GM21786 (cell line): ENCODE data around the gene EIF2S2.
"Not testable (repeated sequence)": the region's sequence is repeated elsewhere in the genome, so short reads cannot be mapped to it uniquely, and the experiment has no call there.

Source experiments
- ATAC-seq: cut with Tn5 transposase; IDR thresholded peaks from one replicate; pipeline ENCODE4 v1.9.1; 2021; ENCODE audit not compliant: unreplicated experiment

The EIF2S2 gene, protein sequence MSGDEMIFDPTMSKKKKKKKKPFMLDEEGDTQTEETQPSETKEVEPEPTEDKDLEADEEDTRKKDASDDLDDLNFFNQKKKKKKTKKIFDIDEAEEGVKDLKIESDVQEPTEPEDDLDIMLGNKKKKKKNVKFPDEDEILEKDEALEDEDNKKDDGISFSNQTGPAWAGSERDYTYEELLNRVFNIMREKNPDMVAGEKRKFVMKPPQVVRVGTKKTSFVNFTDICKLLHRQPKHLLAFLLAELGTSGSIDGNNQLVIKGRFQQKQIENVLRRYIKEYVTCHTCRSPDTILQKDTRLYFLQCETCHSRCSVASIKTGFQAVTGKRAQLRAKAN

DNA sequence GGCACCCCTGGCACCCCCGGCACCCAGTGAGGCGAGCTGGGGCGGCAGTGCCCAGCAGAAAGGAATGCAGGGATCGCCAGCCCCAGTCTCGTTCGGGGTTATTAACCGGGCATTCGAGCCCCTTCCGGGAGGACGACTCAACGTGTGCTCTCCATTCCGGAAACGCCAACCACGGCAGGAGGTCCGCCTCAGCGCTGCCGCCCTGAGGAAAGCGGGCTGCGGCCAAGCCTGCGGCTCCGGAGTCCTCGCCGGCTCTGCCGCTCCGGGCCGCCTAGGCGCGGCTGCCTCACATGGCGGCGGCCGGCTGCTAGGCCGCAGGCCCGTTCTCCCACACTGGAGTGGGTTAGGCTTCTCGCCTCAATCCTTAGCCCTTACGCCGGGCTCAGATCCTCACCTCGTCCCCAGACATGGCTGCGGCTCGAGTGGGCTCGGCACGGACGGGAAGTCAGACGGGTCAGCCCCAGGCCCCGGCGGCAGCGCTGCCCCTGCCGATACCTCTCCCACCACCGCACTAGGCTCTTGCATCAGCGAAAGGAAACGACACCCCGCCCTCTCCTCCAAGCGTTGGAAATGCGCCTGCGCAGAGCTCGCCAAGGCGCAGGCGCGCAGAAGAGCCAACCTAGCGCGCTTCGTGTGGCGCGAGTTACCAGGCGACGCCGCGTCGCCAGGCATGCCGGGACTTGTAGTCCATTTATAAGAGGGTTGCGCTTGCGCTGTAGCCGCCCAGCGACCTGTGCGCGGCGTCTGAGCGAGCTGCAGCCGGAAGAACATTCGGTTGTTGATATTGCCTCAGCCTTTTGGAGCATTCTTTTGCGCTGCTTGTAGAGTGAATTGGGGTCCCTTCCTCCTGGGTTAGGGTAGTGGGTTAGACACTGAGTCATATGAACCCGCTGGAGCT is at the start of gene EIF2S2:
Gene EIF2S2 (minus strand): TSS at position 542 of the 898 bp plus-strand sequence. CDS start 133 bp downstream, at position 409.
- peak; percentile 86 for ATAC-seq

DNA sequence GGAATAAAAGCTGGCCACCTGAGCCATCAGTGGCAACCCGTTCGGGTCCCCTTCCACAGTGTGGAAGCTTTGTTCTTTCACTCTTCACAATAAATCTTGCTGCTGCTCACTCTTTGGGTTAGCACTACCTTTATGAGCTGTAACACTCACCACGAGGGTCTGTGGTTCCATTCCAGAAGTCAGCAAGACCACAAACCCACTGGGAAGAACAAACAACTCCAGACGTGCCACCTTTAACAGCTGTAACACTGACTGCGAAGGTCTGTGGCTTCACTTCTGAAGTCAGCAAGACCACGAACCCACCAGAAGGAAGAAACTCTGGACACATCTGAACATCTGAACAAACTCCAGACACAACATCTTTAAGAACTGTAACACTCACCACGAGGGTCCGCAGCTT is 45.7 kb upstream of the EIF2S2 start:
- not testable (repeated sequence) for ATAC-seq

DNA sequence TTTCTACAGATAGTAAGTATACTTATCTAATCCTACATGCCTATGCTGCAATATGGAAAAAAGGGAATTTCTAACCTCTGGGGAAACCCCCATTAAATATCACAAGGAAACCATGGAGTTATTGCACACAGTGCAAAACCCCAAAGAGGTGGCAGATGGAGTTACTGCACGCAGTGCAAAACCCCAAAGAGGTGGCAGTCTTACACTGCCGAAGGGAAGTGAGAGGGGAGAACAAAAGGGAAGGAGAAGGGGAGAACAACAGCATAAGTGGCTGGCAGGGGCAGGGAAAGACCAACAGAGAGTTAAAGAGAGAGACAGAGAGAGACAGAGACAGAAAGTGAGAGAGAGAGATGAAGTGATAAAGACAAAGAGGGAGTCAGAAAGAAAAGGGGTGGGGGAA is 43.8 kb upstream of the EIF2S2 start:
- no peak for ATAC-seq

DNA sequence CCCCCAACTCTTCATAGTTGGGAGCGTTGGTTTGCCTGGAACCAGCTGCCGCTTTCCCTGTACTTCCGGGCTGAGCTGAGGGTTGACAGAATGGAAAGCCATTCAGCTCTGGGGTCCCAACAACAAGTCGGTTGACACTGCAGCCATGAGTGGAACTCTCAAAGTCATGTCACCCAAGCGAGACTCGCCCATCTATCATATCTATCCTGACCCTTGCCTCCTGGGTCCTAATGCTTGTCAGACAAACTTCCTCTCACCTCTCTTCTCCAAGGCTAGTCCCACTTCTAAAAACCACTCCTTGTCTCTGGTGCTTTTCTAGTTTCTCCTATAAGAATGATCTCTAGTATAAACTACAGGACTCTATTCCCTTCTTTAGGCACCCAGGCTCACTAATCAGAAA is 41.1 kb upstream of the EIF2S2 start:
- not testable (repeated sequence) for ATAC-seq

DNA sequence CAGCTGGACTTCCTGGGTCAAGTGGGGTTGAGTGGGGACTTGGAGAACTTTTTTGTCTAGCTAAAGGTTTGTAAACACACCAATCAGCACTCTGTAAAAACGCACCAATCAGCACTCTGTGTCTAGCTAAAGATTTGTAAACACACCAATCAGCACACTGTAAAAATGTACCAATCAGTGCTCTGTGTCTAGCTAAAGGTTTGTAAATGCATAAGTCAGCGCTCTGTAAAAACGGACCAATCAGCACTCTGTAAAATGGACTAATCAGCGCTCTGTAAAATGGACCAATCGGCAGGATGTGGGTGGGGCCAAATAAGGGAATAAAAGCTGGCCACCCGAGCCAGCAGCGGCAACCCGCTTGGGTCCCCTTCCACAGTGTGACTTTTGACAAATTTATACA is 40.0 kb upstream of the EIF2S2 start:
- not testable (repeated sequence) for ATAC-seq

DNA sequence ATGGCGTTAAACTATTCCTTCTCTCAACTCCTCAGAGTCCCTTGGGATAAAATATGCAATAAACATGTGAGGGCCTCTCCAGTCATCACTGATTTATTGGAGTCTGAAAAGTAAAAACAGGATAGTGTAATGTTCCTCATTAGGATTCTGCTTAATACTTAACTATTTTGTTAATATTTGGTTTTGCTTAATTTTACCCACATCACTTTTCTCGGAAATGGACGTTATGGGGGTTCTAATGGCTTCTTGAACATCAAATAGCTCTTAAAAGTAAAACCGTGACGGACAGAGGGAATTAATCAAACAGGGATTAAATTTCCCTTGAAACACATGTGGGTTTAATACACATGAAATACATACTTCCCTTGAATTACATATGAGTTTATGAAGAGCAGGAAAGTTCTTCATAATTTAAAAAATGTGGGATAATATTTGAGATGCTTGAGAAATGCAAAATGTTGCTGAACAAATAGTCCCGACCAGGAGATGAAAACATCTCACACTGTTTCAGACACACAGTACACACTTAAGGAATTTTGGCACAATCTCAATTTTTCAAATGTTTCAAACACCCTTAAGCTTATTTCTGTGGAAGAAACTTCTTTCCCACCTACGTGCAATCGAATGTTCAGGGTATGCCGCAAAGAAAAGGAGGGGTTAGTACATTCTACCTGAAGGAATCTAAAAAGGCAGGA is 38.4 kb upstream of the EIF2S2 start:
- no peak for ATAC-seq

DNA sequence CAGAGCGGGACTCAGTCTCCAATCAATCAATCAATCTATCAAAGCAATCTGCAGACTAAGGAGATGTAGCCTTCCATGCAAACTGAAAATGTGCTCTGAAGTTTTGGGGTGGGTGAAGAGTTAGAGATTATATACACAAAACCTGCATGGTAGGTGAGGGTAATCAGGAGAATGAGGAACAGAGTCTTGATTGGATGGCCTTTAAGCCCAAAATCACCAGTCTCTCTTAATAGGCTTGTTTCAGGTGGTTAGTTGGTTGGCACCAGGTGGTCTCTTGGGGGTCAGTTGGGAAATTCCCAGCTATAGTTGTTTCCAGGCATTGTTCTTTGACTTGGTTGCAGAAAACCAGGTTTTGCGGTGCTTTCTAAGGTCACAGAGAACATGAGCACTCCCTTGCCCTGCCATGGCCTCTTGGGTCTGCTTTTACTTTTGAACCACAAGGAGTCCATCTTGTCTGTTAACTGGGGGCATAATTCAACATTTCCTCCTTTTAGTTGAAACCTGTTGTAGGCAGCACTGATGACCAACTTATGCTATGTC is 33.3 kb upstream of the EIF2S2 start:
- ATAC-seq = no peak

DNA sequence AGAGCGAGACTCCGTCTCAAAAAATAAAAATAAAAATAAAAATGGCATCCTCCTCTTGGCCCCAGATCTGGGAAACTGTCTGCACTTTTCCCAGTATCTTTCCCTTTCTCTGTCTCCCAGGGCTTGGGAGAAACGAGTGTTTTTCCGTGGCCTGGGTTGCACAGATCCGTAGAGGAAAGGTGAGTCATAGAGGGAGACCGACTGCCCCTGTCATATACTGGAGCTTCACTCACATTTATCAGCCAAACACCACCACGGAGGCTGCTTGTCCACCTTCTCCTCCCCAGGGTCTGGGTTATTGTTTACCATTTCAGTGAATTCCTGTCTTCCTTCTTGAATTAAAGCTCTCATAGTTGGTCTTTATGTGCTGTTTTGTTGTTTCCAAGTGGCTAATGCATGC is 31.9 kb upstream of the EIF2S2 start:
- ATAC-seq = no peak

DNA sequence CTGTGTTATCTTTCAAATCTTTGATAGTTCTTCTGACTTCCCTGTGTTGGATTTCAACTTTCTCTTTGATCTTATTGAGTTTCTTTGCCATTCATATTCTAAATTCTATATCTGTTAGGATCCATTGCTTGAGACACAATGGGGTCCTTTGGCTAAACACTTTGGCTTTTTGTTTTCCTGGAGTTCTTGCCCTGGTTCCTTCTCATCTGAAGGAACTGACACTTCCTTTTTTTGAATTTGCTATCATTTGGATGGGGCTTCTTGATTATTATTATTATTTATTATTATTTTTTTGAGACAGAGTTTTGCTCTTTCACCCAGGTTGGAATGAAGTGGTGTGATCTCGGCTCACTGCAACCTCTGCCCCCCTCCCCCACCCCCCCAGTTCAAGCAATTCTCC is 30.1 kb upstream of the EIF2S2 start:
- ATAC-seq = no peak

DNA sequence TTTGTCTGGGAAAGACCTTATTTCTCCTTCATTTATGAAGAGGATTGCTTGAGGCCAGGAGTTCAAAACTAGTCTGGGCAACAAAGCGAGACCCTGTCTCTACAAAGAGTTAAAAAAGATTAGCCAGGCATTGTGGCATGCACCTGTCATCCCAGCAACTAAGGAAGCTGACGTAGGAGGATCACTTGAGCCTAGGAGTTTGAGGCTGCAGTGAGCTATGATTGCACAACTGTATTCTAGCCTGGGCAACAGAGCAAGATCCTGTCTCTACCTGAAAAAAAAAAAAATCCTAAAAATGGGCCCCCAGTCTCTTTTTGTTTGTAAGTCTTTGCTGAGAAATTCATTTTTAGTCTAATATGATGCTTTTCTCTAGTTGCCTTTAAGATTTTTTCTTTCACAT is 29.2 kb upstream of the EIF2S2 start:
- ATAC-seq = no peak

DNA sequence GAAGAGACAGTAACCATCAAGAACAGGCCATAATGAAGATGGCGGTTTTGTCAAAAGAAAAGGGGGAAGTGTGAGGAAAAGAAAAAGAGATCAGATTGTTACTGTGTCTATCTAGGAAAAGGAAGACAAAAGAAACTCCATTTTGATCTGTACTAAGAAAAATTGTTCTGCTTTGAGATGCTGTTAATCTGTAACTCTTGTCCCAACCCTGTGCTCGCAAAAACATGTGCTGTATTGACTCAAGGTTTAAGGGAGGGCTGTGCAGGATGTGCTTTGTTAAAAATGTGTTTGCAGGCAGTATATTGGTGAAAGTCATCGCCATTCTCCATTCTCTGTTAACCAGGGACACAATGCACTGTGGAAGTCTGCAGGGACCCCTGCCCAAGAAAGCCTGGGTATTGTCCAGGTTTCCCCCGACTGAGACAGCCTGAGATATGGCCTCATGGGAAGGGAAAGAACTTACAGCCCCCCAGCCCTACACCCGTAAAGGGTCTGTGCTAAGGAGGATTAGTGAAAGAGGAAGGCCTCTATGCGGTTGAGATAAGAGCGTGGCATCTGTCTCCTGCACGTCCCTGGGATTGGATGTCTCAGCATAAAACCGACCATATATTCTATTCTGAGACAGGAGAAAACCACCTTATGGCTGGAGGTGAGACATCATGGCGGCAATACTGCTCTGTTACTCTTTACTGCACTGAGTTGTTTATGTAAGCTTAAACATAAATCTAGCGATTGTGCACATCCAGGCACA is 23.7 kb upstream of the EIF2S2 start:
- ATAC-seq = not testable (repeated sequence)

DNA sequence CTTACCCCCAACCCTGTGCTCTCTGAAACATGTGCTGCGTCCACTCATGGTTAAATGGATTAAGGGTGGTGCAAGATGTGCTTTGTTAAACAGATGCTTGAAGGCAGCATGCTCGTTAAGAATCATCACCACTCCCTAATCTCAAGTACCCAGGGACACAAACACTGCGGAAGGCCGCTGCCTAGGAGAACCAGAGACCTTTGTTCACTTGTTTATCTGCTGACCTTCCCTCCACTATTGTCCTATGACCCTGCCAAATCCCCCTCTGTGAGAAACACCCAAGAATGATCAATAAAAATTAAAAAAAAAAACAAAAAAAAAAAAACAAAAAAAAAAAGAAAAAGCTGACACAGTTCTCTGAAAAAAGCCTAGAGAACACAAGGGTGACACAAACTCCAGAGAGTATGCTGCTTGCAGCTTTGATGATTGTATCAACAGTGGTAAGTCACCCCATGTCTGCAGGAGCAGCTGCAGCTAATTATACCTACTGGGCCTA is 21.4 kb upstream of the EIF2S2 start:
- ATAC-seq = not testable (repeated sequence)

DNA sequence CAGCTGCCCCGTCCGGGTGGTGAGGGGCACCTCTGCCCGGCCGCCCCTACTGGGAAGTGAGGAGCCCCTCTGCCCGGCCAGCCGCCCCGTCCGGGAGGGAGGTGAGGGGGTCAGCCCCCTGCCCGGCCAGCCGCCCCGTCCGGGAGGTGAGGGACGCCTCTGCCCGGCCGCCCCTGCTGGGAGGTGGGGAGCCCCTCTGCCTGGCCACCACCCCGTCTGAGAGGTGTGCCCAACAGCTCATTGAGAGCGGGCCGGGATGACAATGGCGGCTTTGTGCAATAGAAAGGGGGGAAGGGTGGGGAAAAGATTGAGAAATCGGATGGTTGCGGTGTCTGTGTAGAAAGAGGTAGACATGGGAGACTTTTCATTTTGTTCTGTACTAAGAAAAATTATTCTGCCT is 20.9 kb upstream of the EIF2S2 start:
- not testable (repeated sequence) for ATAC-seq

DNA sequence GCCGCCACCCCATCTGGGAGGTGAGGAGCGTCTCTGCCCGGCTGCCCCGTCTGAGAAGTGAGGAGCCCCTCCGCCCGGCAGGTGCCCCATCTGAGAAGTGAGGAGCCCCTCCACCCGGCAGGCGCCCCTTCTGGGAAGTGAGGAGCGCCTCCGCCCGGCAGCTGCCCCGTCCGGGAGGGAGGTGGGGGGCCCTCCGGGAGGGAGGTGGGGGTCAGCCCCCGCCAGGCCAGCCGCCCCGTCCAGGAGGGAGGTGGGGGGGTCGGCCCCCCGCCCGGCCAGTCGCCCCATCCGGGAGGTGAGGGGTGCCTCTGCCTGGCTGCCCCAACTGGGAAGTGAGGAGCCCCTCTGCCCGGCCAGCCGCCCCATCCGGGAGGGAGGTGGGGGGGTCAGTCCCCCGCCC is 20.4 kb upstream of the EIF2S2 start:
- not testable (repeated sequence) for ATAC-seq

DNA sequence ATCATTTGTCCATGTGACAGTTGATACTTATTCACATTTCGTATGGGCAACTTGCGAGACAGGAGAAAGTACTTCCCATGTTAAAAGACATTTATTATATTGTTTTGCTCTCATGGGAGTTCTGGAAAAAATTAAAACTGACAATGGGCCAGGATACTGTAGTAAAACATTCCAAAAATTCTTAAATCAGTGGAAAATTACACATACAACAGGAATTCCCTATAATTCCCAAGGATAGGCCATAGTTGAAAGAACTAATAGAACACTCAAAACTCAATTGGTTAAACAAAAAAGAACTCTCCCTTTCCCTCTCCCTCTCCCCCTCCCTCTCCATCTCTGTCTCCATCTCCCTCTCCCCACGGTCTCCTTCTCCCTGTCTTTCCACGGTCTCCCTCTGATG is 19.4 kb upstream of the EIF2S2 start:
- no peak for ATAC-seq

DNA sequence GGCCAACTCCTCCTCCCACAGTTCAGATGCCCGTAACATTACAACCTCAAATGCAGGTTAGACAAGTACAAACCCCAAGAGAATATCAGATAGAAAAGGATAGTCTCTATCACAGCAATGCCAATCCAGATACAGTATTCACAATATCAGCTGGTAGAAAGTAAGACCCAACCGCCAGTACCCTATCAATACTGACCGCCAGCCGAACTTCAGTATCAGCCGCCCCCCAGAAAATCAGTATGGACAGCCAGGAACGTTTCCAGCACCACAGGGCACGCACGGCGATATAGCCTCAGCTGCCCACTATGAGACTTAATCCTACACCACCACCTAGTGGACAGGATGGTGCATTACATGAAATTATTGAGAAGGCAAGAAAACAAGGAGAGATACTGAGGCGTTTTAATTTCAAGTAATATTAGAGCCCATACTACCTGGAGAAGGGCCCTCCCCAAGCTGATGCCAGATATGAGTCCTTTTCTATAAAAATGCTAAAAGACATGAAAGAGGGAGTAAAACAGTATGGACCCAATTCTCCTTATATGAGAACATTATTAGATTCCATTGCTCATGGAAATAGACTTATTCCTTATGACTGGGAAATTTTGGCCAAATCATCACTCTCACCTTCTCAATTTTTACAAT is 17.6 kb upstream of the EIF2S2 start:
- no peak for ATAC-seq

DNA sequence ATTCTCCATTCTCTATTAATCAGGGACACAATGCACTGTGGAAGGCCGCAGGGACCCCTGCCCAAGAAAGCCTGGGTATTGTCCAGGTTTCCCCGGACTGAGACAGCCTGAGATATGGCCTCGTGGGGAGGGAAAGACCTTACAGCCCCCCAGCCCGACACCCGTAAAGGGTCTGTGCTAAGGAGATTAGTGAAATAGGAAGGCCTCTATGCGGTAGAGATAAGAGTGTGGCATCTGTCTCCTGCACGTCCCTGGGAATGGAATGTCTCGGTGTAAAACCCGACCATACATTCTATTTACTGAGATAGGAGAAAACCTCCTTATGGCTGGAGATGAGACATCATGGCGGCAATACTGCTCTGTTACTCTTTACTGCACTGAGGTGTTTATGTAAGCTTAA is 15.7 kb upstream of the EIF2S2 start:
- no peak for ATAC-seq

DNA sequence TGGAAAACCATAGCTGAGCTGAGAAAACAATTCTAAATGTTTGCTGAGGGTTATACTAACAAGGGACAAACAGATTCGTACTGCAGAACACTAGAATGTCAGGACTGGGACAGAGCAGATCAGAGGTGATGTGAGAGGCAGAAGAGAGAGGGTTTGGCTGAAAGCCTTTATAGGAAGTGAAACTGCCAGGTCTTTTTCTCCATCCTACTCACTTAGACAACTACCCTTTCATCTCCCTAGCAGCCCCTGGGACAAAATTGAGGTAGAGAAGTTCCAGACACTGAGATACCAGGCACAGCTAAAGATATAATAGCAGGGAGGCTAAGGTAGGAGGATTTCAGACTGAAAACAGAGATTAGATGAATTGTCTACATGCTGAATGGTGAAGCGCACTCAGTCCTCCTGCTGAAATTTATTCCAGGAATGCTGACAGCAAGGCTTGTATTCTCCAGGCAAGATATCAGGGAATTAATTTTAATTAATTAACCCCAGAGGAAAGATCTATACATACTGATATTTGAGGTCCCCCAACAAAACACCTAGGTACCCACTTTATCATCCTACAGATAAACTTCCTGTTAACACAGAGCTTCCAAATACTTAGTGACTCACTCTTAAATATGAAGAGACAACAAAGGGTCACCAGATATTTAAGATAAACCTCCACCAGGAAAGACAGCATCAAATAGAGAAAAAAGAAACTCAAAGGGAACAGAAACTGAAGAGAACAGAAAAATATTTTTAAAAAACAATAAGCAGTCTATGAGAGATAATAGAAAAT is 12.6 kb upstream of the EIF2S2 start:
- no peak for ATAC-seq

DNA sequence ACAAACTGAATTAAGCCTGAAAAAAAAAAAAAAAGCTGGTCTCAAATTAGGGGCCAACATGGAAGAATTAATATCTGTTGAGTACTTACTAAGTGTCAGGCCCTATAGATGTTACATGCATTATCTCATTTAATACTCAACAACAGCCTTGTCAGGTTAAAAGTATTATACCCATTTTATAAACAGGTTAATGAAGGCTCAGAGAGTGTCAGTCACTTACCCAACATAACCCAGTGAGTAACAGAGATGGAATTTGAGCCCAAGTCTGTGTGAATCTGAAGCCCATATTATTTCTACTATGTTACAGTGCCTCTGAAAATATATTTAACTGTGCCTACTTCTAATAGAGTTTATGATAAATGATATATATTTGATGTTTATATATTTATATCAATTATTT is 11.3 kb upstream of the EIF2S2 start:
- no peak for ATAC-seq
